ENCODE measurements around the gene IARS1.

- no peak for TF ChIP-seq CTCF (IDR thresholded peaks at IDR 0.05)
- no peak for TF ChIP-seq POLR2A (IDR thresholded peaks at IDR 0.05)
These were observed 36.2 kb downstream of the IARS1 start for GRCh38 chr9:92257327-92257726.

Measured in adrenal gland (tissue), 5 donors.